Measurements from ENCODE around the gene CCNT2.

DNA sequence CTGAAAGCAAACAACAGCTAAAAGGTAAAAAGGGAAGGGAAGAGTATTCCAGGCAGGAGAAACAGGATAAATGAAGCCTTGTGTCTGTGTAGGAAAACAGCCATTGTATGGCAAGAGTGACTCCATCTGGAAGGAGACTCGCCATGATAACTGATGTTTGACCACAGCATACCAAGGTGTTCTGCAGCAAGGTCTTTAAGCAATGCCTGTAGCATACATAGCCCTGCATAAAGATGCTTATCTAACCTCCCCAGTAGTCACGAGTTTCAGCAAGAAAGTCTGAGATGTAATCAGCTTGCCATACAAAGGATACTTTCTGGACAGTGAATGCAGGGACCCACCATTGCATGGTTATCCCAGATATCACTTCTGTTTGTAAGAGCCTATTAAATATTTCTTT, 11.9 kb upstream of the CCNT2 start:
- TF ChIP-seq GATA2 (IDR thresholded peaks at IDR 0.05; ENCODE audit: low read depth, low read length) (no peak), GATA3 (IDR thresholded peaks at IDR 0.05; ENCODE audit: low read depth, low read length) (no peak)
